Inflammatory macrophage treated with lipopolysaccharide for 4 hours (primary cell): ENCODE data around the gene SGTB.

Source experiments
- DNase-seq: peaks from one replicate; pipeline ENCODE4 v3.0.0-alpha.2; 2020

The SGTB gene

DNA sequence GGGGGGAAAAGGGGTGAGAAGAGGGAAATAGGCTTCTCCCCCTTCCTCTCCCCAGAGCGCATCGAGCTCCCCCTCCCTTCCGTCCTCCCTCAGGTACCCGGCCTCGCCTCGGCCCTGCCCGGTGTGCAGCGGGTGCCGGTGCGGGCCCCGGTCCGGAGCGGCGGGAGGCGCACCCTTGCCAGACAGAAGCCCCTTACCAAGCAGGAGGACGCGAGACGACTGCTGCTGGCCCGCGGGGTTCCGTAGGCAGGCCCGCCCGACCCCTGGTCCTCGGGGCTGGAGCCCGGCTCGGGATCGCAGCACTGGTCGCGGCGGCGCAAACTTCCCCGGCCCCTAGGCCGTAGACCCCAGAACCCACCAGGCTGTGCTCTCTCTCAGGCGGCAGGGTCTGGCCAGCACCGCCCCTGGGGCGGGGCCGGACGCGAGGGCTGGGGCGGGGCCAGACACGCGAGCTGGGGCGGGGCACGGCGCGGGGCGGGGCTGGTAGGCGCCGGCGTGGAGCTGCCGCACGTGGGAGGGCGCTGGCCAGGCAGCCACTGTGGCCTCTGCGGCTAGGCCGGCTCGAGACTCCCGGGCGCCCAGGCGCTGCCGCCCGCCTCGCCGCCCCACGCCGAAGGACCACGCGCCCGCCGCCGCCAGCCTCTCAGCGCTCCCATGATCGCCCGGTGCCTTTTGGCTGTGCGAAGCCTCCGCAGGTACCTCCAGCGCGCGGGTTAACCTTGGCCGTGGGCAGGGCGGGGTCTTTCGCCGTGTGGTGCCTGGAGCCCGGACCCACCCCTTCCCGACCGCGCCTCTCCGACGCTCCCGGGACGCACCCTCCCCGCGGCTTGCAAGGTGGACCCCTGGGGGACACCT, at the start of gene SGTB, which contains the start of gene NLN:
Gene SGTB, minus strand, starts transcription at position 390 of the 855 bp plus-strand sequence. CDS start 1,302 bp downstream, outside the sequence.
Gene NLN, plus strand, starts transcription at position 486 of the 855 bp plus-strand sequence. Its CDS starts 169 bp downstream, at position 655.
- peak; percentile 91 for DNase-seq

DNA sequence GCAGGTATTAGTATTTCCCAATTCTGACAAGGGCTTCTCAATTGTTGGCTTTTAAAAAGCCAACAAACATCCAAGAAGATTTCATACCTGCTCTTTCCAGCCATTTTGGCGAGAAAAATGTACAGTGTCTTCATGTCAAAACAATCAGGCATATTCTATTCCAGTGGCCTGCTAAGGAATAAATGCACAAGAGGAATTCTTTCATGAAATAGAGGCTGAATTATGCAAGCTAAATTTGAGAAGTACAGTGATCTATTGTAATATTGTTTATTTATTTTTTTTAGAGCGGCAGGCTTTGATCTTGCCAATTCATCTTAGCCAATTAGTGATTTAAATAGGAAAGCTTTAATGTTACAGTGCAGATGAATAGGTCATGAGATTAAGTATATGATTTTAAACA, 49.4 kb upstream of the SGTB start:
- DNase-seq = no peak

- no peak for DNase-seq
These were observed 47.6 kb upstream of the SGTB start for GRCh38 chr5:65769539-65769938.

GRCh38 chr5:65768723-65769346, 46.9 kb upstream of the SGTB start:
- no peak for DNase-seq

DNA sequence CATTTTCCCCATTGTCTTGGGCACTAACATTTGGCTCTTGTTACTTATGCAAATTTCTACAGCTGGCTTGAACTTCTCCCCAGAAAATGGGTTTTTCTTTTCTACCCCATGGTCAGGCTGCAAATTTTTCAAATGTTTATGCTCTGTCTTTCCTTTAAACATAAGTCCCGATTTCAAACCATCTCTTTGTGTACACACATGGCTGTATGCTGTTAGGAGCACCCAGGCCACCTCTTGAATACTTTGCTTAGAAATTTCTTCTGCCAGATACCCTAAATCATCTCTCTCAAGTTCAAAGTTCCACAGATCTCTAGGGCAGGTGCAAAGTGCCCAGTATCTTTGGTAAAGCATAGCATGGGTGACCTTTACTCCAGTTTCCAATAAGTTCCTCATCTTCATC, 45.7 kb upstream of the SGTB start:
- no peak for DNase-seq

GRCh38 chr5:65766781-65767180, 44.9 kb upstream of the SGTB start:
- DNase-seq = no peak

GRCh38 chr5:65766175-65766574, 44.3 kb upstream of the SGTB start:
- peak; percentile 22 for DNase-seq

DNA sequence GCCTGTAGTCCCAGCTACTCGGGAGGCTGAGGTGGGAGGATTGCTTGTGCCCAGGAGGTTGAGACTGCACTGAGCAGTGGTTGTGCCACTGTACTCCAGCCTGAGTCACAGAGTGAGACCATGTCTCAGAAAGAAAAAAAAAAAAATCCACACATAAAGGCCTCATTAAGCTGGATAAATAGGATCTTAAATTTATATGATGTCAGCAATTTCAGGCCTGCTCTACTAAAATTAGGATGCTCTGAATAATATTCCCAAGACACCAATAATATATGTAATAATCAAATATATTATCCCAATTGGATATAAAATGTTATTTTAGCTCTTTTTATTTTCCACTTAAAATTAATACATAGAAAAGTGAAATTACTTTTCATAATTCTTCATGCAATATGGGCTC, 43.7 kb upstream of the SGTB start:
- no peak for DNase-seq

DNA sequence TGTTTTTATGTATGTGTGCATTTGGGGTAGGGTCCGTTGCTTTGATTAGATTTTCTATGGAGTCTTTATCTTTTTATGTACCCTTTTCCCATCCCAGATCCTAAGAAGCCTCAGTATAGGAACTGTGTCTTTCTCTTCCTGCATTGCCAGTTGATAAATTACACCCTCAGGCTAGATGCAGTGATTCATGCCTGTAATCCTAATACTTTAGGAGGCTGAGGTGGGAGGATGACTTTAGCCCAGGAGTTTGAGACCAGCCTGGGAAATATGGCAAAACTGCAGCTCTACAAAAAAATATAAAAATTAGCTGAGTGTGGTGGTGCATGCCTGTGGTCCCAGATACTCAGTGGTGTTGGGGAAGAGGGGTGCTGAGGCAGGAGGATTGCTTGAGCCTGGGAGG, 40.3 kb upstream of the SGTB start:
- no peak for DNase-seq

- no peak for DNase-seq
These were observed 38.8 kb upstream of the SGTB start for GRCh38 chr5:65760504-65761275.

- no peak for DNase-seq
These were observed 36.7 kb upstream of the SGTB start for GRCh38 chr5:65758546-65759144.

DNA sequence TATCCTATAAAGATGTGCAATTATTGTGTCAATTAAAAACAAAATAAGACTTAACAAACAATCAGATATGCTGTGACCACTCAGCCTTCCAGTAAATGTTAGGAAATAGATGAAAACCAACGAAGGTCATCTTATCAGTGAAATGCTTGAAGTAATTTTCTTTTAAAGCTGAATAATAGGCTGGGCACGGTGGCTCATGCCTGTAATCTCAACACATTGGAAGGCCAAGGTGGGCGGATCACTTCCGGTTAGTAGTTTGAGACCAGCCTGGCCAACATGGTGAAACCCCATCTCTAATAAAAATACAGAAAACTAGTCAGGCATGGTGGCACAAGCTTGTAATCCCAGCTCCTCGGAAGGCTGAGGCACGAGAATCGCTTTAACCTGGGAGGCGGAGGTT, 31.3 kb upstream of the SGTB start:
- DNase-seq = no peak

DNA sequence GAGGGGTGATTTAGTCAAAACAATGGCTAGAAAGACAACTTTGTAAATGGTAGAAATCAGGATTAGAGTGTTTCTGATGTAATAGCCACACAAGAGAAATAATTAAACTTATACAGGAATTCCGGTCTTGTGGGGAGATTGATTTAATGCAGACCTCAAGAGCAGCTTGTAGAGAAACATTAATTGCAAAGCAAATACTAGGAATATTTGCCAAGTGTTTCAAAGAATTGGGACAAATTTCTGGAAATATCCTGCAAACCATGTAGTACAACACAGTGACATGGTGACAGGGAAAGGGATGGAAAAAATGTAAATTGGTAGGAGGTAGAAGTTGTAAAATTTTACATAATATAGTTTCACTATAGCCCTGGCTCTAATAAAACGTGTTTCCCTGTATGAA, 29.0 kb upstream of the SGTB start:
- DNase-seq = no peak

DNA sequence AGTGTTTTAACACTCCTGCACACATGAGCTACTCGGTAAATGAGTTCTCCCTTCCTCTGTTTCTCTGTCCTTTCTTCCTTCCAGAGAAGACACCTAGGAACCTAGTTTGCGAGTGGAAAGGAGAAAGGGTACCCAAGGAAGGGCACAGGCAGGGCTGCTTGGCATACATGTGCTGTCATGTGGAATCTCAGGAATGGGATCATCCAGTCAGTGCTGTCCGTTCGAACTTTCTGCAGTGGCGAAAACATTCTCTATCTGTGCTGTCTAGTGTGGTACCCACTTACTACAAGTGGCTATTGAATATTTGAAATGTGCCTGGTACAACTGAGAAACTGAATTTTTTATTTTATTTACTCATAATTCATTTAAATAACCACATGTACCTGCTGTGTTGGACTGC, 28.0 kb upstream of the SGTB start:
- no peak for DNase-seq

DNA sequence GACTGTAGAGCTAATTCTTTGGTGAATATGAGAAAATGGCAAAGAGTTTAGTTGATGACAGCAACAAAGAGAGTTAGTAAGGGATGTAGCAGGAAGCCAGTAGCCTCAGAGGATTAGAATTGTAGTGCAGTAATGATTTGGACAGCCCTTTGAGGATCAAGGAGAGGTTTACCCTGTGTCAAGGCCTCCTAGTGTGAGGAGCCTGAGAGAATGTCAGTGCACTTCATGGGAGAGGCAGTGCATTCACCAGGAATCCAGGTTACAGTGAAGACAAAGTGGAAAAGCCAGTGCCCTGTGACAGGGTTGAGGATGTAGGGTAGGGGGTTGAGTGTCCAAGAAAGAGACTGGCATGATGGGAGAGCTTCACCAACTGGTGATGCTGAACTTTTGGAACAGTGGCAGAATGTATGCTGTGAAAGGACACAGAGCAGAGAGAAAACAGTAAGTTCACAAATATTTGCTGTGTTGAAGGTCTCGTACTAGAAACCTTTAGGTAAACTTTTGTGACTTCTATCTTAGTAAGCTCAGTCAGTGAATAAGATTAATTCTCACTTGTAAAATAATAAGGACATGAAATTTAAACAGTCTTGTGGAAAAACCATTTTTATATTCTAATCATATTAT, 27.4 kb upstream of the SGTB start:
- DNase-seq = no peak

GRCh38 chr5:65742565-65743231, 20.8 kb upstream of the SGTB start:
- DNase-seq = peak; percentile 69

GRCh38 chr5:65739162-65739561, 17.3 kb upstream of the SGTB start:
- DNase-seq = no peak

- no peak for DNase-seq
These were observed 16.4 kb upstream of the SGTB start for GRCh38 chr5:65738305-65738704.

GRCh38 chr5:65737842-65738241, 15.9 kb upstream of the SGTB start:
- DNase-seq = no peak

DNA sequence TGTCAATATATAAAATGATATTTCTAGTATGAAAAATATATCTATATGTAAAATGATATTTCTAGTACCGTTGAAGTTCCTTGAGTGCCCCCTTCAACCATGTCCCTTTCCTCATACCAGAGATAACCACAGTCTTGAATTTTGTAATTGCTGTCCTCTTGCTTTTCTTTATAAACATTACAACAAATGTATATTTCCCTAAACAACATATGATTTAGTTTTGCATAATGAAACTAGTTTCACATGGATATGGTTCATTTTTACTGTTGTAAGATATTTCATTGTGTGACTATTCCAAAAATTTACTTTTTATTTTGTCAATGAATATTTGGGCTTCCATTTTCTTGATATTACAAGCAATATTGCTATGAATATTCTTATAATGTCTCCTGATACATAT, 14.1 kb upstream of the SGTB start:
- DNase-seq = peak; percentile 67

DNA sequence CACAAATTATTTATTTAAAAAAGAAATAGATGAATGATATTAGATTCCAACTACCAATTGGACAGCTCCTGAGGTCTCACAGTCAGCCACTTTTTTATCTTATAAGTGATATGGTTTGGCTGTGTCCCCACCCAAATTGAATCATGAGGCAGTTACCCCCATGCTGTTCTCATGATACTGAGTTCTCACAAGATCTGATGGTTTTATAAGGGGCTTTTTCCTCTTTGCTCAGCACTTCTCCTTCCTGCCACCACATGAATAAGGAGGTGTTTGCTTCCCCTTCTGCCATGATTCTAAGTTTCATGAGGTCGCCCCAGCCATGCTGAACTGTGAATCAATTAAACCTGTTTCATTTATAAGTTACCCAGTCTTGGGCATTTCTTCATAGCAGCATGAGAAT, 13.0 kb upstream of the SGTB start:
- peak; percentile 78 for DNase-seq

DNA sequence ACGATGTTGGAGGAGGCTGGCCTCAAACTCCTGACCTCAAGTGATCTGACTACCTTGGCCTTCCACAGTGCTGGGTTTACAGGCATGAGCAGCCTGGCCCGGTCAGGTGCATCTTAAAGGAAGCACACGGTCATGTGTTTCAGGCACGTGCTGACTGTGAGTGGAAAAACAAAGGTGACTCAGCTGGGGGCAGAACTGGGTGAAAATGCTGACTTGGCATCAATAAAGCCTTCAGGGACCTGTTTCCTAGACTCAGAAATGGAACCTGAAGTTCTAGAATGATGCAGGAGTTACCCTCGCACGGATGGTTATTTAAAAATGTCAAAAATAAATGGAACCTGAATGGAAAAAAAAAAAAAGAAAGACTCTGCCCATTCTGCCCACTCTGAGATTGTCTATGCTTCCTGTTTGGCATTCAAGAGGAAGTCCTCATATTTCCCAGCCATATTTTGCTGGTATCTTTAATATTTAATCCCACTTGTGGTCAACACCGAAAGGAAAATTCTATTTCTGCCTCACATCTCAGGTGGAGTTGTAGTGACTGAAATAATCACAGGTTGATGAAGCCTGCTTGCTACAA, 12.4 kb upstream of the SGTB start:
- DNase-seq = peak; percentile 41
